Liver (tissue), 9 donors: Measurements from ENCODE around the gene CYLD. TPM values are rescaled to one million over a fixed set of nuclear protein-coding genes. Genes with fewer than 3 reads are reported as not detected.

Source experiments
- DNase-seq: peaks from one replicate; pipeline ENCODE4 v3.0.0-alpha.2; 2017; ENCODE audit warnings: low spot score
- H3K27ac ChIP-seq, 2 donors: one replicate each; pipeline ENCODE4 v1.7.0; 2013; ENCODE audit warnings: inconsistent platforms in 2 of 2, low read length in 2 of 2, control low read depth in 1 of 2, low read depth in 1 of 2, mild to moderate bottlenecking in 1 of 2
- H3K27me3 ChIP-seq, 4 donors: one replicate each; pipeline versions ENCODE4 v1.6.1 to v1.7.0; 2013; ENCODE audit warnings: low read length in 3 of 4, inconsistent platforms in 1 of 4, mild to moderate bottlenecking in 1 of 4, moderate library complexity in 1 of 4; ENCODE audit not compliant: control insufficient read depth in 4 of 4, insufficient read depth in 4 of 4
- H3K36me3 ChIP-seq, 4 donors: one replicate each; pipeline versions ENCODE4 v1.6.1 to v1.7.0; 2013; ENCODE audit warnings: low read length in 3 of 4, mild to moderate bottlenecking in 3 of 4, low read depth in 1 of 4, moderate library complexity in 1 of 4; ENCODE audit not compliant: control insufficient read depth in 4 of 4, insufficient read depth in 3 of 4
- H3K4me1 ChIP-seq, 4 donors: one replicate each; pipeline versions ENCODE4 v1.6.1 to v1.7.0; 2013; ENCODE audit warnings: low read length in 3 of 4, mild to moderate bottlenecking in 3 of 4, moderate library complexity in 1 of 4; ENCODE audit not compliant: control insufficient read depth in 4 of 4, insufficient read depth in 4 of 4
- H3K4me3 ChIP-seq, 3 donors: one replicate each; pipeline versions ENCODE4 v1.6.1 to v1.7.0; 2013; ENCODE audit warnings: low read length in 3 of 3, control low read depth in 1 of 3, low read depth in 1 of 3, mild to moderate bottlenecking in 1 of 3
- H3K9ac ChIP-seq, 2 donors: one replicate each; pipeline ENCODE4 v1.7.0; 2013; ENCODE audit warnings: low read length in 2 of 2, mild to moderate bottlenecking in 2 of 2, moderate library complexity in 2 of 2, control low read depth in 1 of 2, low read depth in 1 of 2
- H3K9me3 ChIP-seq, 4 donors: one replicate each; pipeline versions ENCODE4 v1.6.1 to v1.7.0; 2013; ENCODE audit warnings: low read length in 3 of 4; ENCODE audit not compliant: control insufficient read depth in 4 of 4
- ATF3 ChIP-seq: IDR thresholded peaks from 2 replicates; pipeline ENCODE4 v1.6.1; 2016; ENCODE audit warnings: antibody characterized with exemption
- CTCF ChIP-seq: fragments of 150-350 bp; IDR thresholded peaks from 2 replicates; pipeline ENCODE4 v1.5.1; 2017; ENCODE audit warnings: improper control_type of control experiment, low read depth, low read length; ENCODE audit not compliant: missing input control
- EGR1 ChIP-seq, 2 donors: IDR thresholded peaks; 2 replicates each; pipeline ENCODE4 v1.6.1; 2016 to 2018; ENCODE audit warnings: antibody characterized with exemption in 2 of 2, low read depth in 2 of 2
- FOXA1 ChIP-seq: IDR thresholded peaks from 2 replicates; pipeline ENCODE4 v1.6.1; 2016; ENCODE audit warnings: antibody characterized with exemption
- FOXA2 ChIP-seq: IDR thresholded peaks from 2 replicates; pipeline ENCODE4 v1.6.1; 2016; ENCODE audit warnings: antibody characterized with exemption
- GABPA ChIP-seq, 2 donors: IDR thresholded peaks in 1 of 2; conservative IDR thresholded peaks in 1 of 2; 2 replicates each; pipeline ENCODE4 v1.6.1; 2016; ENCODE audit warnings: antibody characterized with exemption in 2 of 2, mild to moderate bottlenecking in 1 of 2, moderate library complexity in 1 of 2
- HNF4A ChIP-seq, 2 donors: conservative IDR thresholded peaks; 2 replicates each; pipeline ENCODE4 v1.6.1; 2016; ENCODE audit warnings: antibody characterized with exemption in 2 of 2, mild to moderate bottlenecking in 2 of 2
- HNF4G ChIP-seq: IDR thresholded peaks from 2 replicates; pipeline ENCODE4 v1.6.1; 2016; ENCODE audit warnings: antibody characterized with exemption
- JUND ChIP-seq, 2 donors: IDR thresholded peaks; 2 replicates each; pipeline ENCODE4 v1.6.1; 2016; ENCODE audit warnings: antibody characterized with exemption in 2 of 2
- MAX ChIP-seq: IDR thresholded peaks from 2 replicates; pipeline ENCODE4 v1.6.1; 2016; ENCODE audit warnings: antibody characterized with exemption
- NR2F2 ChIP-seq: IDR thresholded peaks from 2 replicates; pipeline ENCODE4 v1.6.1; 2016; ENCODE audit warnings: antibody characterized with exemption
- RAD21 ChIP-seq, 2 donors: IDR thresholded peaks; 2 replicates each; pipeline ENCODE4 v1.6.1; 2016; ENCODE audit warnings: antibody characterized with exemption in 2 of 2, mild to moderate bottlenecking in 2 of 2
- REST ChIP-seq: IDR thresholded peaks from 2 replicates; pipeline ENCODE4 v1.6.1; 2016; ENCODE audit warnings: antibody characterized with exemption, mild to moderate bottlenecking
- RXRA ChIP-seq, 2 donors: IDR thresholded peaks; 2 replicates each; pipeline ENCODE4 v1.6.1; 2017 to 2018; ENCODE audit warnings: antibody characterized with exemption in 2 of 2, mild to moderate bottlenecking in 1 of 2
- SP1 ChIP-seq: IDR thresholded peaks from 2 replicates; pipeline ENCODE4 v1.6.1; 2018; ENCODE audit warnings: antibody characterized with exemption, mild to moderate bottlenecking
- TAF1 ChIP-seq: conservative IDR thresholded peaks from 2 replicates; pipeline ENCODE4 v1.6.1; 2016; ENCODE audit warnings: antibody characterized with exemption, mild to moderate bottlenecking
- YY1 ChIP-seq: IDR thresholded peaks from 2 replicates; pipeline ENCODE4 v1.6.1; 2016; ENCODE audit warnings: antibody characterized with exemption, mild to moderate bottlenecking
- WGBS: extraction: QIAGEN DNeasy Blood & Tissue Kit; methylation state at CpG from one replicate; pipeline ENCODE4 v1.1.7; 2013; 5-methylcytosine and 5-hydroxymethylcytosine counted together
- polyA plus RNA-seq, 2 donors: library from polyadenylated mRNA; stranded (reverse) in 1 of 2; unstranded in 1 of 2; fragments of 200-250 nt in 1 of 2; fragments of >200 nt in 1 of 2; fragmentation: Nextera tagmentation in 1 of 2; extraction: Ambion mirVana in 1 of 2; gene quantifications; one replicate each; pipeline versions ENCODE4 v1.2.1 to v1.2.3, GENCODE V29; 2013 to 2015
- total RNA-seq, 2 donors: library from RNA; depleted of rRNA; stranded (reverse); fragments of >200 nt; gene quantifications; one replicate each; pipeline ENCODE4 v1.2.3, GENCODE V29; 2014
- TF ChIP-seq, protein P1 (sequence below): IDR thresholded peaks from 2 replicates; pipeline ENCODE4 v1.6.1; 2016; ENCODE audit warnings: antibody characterized with exemption
- donor health status: healthy.
- donor health status: healthy.
- donor health status: healthy.
- donor health status: healthy.
- donor health status: healthy.

Gene CYLD
- total and polyA plus RNA-seq, 4 donors, result 8.2 to 42.7 (median 13.8) TPM

GRCh38 chr16:50696575-50697420, 45.1 kb upstream of the CYLD start:
- no peaks in the 10 kb centered on the region for H3K36me3 ChIP-seq
- H3K4me1 ChIP-seq, result peaks cover 6 to 45% (median 24%) of the 10 kb centered on the region in 4 donors
- no peaks in the 10 kb centered on the region for H3K9me3 ChIP-seq
- WGBS, result 53% methylated on average over 15 of the region's 15 CpGs
- no peak for TF ChIP-seq FOXA1
- TF ChIP-seq MAX, result peak; percentile 15
- TF ChIP-seq ATF3, result no peak
- TF ChIP-seq TAF1, result no peak
- TF ChIP-seq, protein P1, sequence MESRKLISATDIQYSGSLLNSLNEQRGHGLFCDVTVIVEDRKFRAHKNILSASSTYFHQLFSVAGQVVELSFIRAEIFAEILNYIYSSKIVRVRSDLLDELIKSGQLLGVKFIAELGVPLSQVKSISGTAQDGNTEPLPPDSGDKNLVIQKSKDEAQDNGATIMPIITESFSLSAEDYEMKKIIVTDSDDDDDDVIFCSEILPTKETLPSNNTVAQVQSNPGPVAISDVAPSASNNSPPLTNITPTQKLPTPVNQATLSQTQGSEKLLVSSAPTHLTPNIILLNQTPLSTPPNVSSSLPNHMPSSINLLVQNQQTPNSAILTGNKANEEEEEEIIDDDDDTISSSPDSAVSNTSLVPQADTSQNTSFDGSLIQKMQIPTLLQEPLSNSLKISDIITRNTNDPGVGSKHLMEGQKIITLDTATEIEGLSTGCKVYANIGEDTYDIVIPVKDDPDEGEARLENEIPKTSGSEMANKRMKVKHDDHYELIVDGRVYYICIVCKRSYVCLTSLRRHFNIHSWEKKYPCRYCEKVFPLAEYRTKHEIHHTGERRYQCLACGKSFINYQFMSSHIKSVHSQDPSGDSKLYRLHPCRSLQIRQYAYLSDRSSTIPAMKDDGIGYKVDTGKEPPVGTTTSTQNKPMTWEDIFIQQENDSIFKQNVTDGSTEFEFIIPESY, result no peak
- no peak for TF ChIP-seq EGR1 (IDR thresholded peaks at IDR 0.05; ENCODE audit: low read depth in 2 of 2)
- peak; percentile 40 for TF ChIP-seq SP1
- no peak for TF ChIP-seq FOXA2
- peak; percentile 3 to 19 for TF ChIP-seq HNF4A (conservative IDR thresholded peaks at IDR 0.05)
- no peak for TF ChIP-seq HNF4G
- TF ChIP-seq CTCF, result no peak
- no peak for TF ChIP-seq NR2F2
- peak; percentile 24 for TF ChIP-seq YY1
- TF ChIP-seq RAD21 (IDR thresholded peaks at IDR 0.05), result peak in 1 of 2 donors; percentile 3
- no peak for TF ChIP-seq GABPA (IDR thresholded peaks at IDR 0.05 in 1 of 2, conservative IDR thresholded peaks at IDR 0.05 in 1 of 2)
- TF ChIP-seq JUND (IDR thresholded peaks at IDR 0.05), result peak in 1 of 2 donors; percentile 38
- no peak for TF ChIP-seq REST
- TF ChIP-seq RXRA (IDR thresholded peaks at IDR 0.05), result peak in 1 of 2 donors; percentile 40
- H3K4me3 ChIP-seq, result no peak overlapping the region
- H3K27me3 ChIP-seq, result no peaks in the 10 kb centered on the region
- no peak overlapping the region for H3K9ac ChIP-seq
- no peak for DNase-seq
- H3K27ac ChIP-seq, result peak overlapping the region; percentile 82 to 96
